ENCODE data around the gene SCML2.

DNA sequence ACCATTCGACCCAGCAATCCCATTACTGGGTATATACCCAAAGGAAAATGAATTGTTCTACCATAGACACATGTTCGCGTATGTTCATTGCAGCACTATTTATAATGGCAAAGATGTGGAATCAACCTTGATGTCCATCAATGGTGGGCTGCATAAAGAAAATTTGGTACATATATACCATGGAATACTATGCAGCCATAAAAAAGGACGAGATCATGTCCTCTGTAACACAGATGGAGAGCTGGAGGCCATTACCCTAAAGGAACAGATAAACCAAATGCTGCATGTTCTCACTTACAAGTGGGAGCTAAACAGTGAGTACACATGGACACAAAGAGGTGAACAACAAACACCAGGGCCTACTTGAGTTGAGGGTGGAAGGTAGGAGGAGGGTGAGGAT lies 45.1 kb downstream of the SCML2 start:
- TF ChIP-seq POLR2A (IDR thresholded peaks at IDR 0.05; ENCODE audit: low read depth, low read length): no peak
- TF ChIP-seq POU2F2 (IDR thresholded peaks at IDR 0.05; ENCODE audit: low read depth, low read length): no peak
- TF ChIP-seq POLR2AphosphoS5 (IDR thresholded peaks at IDR 0.05; ENCODE audit: low read depth, low read length): no peak
- no peak for TF ChIP-seq TAF1 (IDR thresholded peaks at IDR 0.05; ENCODE audit: low read depth, low read length)
- TF ChIP-seq SPI1 (IDR thresholded peaks at IDR 0.05; ENCODE audit: low read depth, low read length): no peak

Measured in GM12891 (cell line).